ENCODE results near the gene KIF26B.

Gene KIF26B

GRCh38 chr1:245375789-245376460 is 221.1 kb downstream of the KIF26B start:
- no peak for TF ChIP-seq ZNF70 (CRISPR knock-in tag; IDR thresholded peaks at IDR 0.05)
- no peak for TF ChIP-seq ZC3H10 (CRISPR knock-in tag; IDR thresholded peaks at IDR 0.05)
- TF ChIP-seq CSRNP3 (CRISPR knock-in tag; IDR thresholded peaks at IDR 0.05): no peak
- no peak for ATAC-seq

GRCh38 chr1:245377854-245378253 is 223.1 kb downstream of the KIF26B start:
- ATAC-seq: no peak
- TF ChIP-seq BACH2 (CRISPR knock-in tag; IDR thresholded peaks at IDR 0.05; ENCODE audit: borderline replicate concordance) (no peak), ZNF70 (CRISPR knock-in tag; IDR thresholded peaks at IDR 0.05) (no peak), TSHZ2 (CRISPR knock-in tag; IDR thresholded peaks at IDR 0.05) (no peak), PPARA (CRISPR knock-in tag; IDR thresholded peaks at IDR 0.05; ENCODE audit: borderline replicate concordance) (no peak), ISL1 (CRISPR knock-in tag; IDR thresholded peaks at IDR 0.05) (no peak), ZFP30 (CRISPR knock-in tag; IDR thresholded peaks at IDR 0.05) (no peak), SNAI2 (CRISPR knock-in tag; IDR thresholded peaks at IDR 0.05) (no peak), PATZ1 (CRISPR knock-in tag; IDR thresholded peaks at IDR 0.05; ENCODE audit: borderline replicate concordance) (no peak), TOX (CRISPR knock-in tag; IDR thresholded peaks at IDR 0.05; ENCODE audit: borderline replicate concordance) (no peak), CSDC2 (CRISPR knock-in tag; IDR thresholded peaks at IDR 0.05) (no peak), ZC3H10 (CRISPR knock-in tag; IDR thresholded peaks at IDR 0.05) (no peak), CREB5 (CRISPR knock-in tag; IDR thresholded peaks at IDR 0.05; ENCODE audit: low read depth) (no peak), ESRRG (CRISPR knock-in tag; IDR thresholded peaks at IDR 0.05) (no peak), OSR1 (CRISPR knock-in tag; IDR thresholded peaks at IDR 0.05) (no peak)

- TF ChIP-seq SNAI2 (CRISPR knock-in tag; IDR thresholded peaks at IDR 0.05): no peak
- no peak for TF ChIP-seq ZFP3 (CRISPR knock-in tag; IDR thresholded peaks at IDR 0.05)
- TF ChIP-seq GLIS3 (CRISPR knock-in tag; IDR thresholded peaks at IDR 0.05): no peak
- no peak for TF ChIP-seq ZNF565 (CRISPR knock-in tag; conservative IDR thresholded peaks at IDR 0.05; ENCODE audit: low read depth)
- no peak for TF ChIP-seq ZNF8 (CRISPR knock-in tag; IDR thresholded peaks at IDR 0.05)
- TF ChIP-seq POU6F1 (CRISPR knock-in tag; IDR thresholded peaks at IDR 0.05; ENCODE audit: borderline replicate concordance, low read depth): no peak
- TF ChIP-seq CSDC2 (CRISPR knock-in tag; IDR thresholded peaks at IDR 0.05): no peak
- no peak for TF ChIP-seq TOX (CRISPR knock-in tag; IDR thresholded peaks at IDR 0.05; ENCODE audit: borderline replicate concordance)
- TF ChIP-seq PATZ1 (CRISPR knock-in tag; IDR thresholded peaks at IDR 0.05; ENCODE audit: borderline replicate concordance): no peak
- no peak for TF ChIP-seq PPARA (CRISPR knock-in tag; IDR thresholded peaks at IDR 0.05; ENCODE audit: borderline replicate concordance)
- TF ChIP-seq ZC3H10 (CRISPR knock-in tag; IDR thresholded peaks at IDR 0.05): no peak
- no peak for TF ChIP-seq BACH2 (CRISPR knock-in tag; IDR thresholded peaks at IDR 0.05; ENCODE audit: borderline replicate concordance)
- no peak for TF ChIP-seq ISL1 (CRISPR knock-in tag; IDR thresholded peaks at IDR 0.05)
- TF ChIP-seq ZNF70 (CRISPR knock-in tag; IDR thresholded peaks at IDR 0.05): no peak
- no peak for TF ChIP-seq ESRRG (CRISPR knock-in tag; IDR thresholded peaks at IDR 0.05)
- TF ChIP-seq ARNTL (CRISPR knock-in tag; IDR thresholded peaks at IDR 0.05; ENCODE audit: borderline replicate concordance, low read depth): no peak
- TF ChIP-seq OSR1 (CRISPR knock-in tag; IDR thresholded peaks at IDR 0.05): no peak
- no peak for TF ChIP-seq CREB5 (CRISPR knock-in tag; IDR thresholded peaks at IDR 0.05; ENCODE audit: low read depth)
- TF ChIP-seq TCF4 (CRISPR knock-in tag; IDR thresholded peaks at IDR 0.05; ENCODE audit: borderline replicate concordance): no peak
- no peak for ATAC-seq
Measured at GRCh38 chr1:245378311-245378722, 223.5 kb downstream of the KIF26B start.

Measured in SK-N-SH treated with all-trans-retinoic acid at 6 μM for 48 hours (cell line).